Kidney (tissue), 14 donors: ENCODE measurements around the gene CERS3. TPM values are rescaled to one million over a fixed set of nuclear protein-coding genes. Genes with fewer than 3 reads are reported as not detected.

Source experiments
- DNase-seq, 5 donors: peaks; one replicate each; pipeline ENCODE4 v3.0.0-alpha.2; 2013 to 2020
- FAIRE-seq: peaks from 2 replicates; lab custom pipeline; 2012; peaks lifted over from hg19 to GRCh38; lab: Jason Lieb, UNC
- H3K27ac ChIP-seq, 2 donors: one replicate each; pipeline ENCODE4 v1.7.0; 2013; ENCODE audit warnings: low read depth in 2 of 2, low read length in 2 of 2, inconsistent platforms in 1 of 2
- H3K27me3 ChIP-seq: one replicate; pipeline ENCODE4 v1.7.1; 2013; ENCODE audit warnings: low read length, inconsistent platforms; ENCODE audit not compliant: control insufficient read depth, insufficient read depth
- H3K36me3 ChIP-seq, 3 donors: one replicate each; pipeline versions ENCODE4 v1.7.0 to v1.7.1; 2013; ENCODE audit warnings: low read length in 3 of 3, control low read depth in 1 of 3, inconsistent platforms in 1 of 3; ENCODE audit not compliant: insufficient read depth in 3 of 3, control insufficient read depth in 2 of 3
- H3K4me1 ChIP-seq, 3 donors: one replicate each; pipeline versions ENCODE4 v1.7.0 to v1.7.1; 2013; ENCODE audit warnings: low read length in 3 of 3, inconsistent platforms in 1 of 3, low read depth in 1 of 3; ENCODE audit not compliant: control insufficient read depth in 2 of 3, insufficient read depth in 2 of 3
- H3K4me3 ChIP-seq, 3 donors: one replicate each; pipeline versions ENCODE4 v1.7.0 to v1.8.1; 2013; ENCODE audit warnings: low read length in 3 of 3, control low read depth in 1 of 3, inconsistent platforms in 1 of 3
- H3K9ac ChIP-seq, 3 donors: one replicate each; pipeline versions ENCODE4 v1.7.0 to v1.7.1; 2013; ENCODE audit warnings: low read length in 3 of 3, control low read depth in 1 of 3, inconsistent platforms in 1 of 3
- H3K9me3 ChIP-seq, 3 donors: one replicate each; pipeline versions ENCODE4 v1.7.0 to v1.7.1; 2013; ENCODE audit warnings: low read length in 3 of 3, control low read depth in 1 of 3, inconsistent platforms in 1 of 3; ENCODE audit not compliant: control insufficient read depth in 2 of 3, insufficient read depth in 1 of 3
- intact Hi-C: fragments of 100-400 bp; cut with DNase I; formaldehyde crosslinking; loops from one replicate; pipeline ENCODE4 v1.11.1; 2022
- polyA plus RNA-seq: library from polyadenylated mRNA; stranded (reverse); fragments of 350-450 nt; fragmentation: Illumina TruSeq; extraction: RNeasy Lipid Tissue Mini Kit (QIAGEN cat#74804); gene quantifications from one replicate; pipeline ENCODE4 v1.2.3, GENCODE V29; 2014; ENCODE audit warnings: low read depth, low replicate concordance; ENCODE audit not compliant: insufficient read depth
- total RNA-seq: library from RNA; stranded (reverse); fragmentation: NEBNext Ultra II Directional; extraction: Animal tissue kit (Norgen Biotek cat#: 25700); gene quantifications from one replicate; pipeline ENCODE4 v1.2.1, GENCODE V29; 2021
- TF ChIP-seq, protein P1 (sequence below): IDR thresholded peaks from 3 replicates; pipeline ENCODE4 v1.5.1; 2012; ENCODE audit warnings: mild to moderate bottlenecking, moderate library complexity, borderline replicate concordance; ENCODE audit not compliant: insufficient read depth; ENCODE audit errors: extremely low read depth
- donor health status: control.
- donor health status: control.
- donor health status: control.
- donor health status: control.
- donor health status: control.
- donor health status: DM: yes; HTN: yes; CAD: no.
- donor health status: Normal renal cell carcinoma (clear cell type).

CERS3 gene
- total and polyA plus RNA-seq, 2 donors from 2014 or later = 0.31 TPM; not detected in 1

DNA sequence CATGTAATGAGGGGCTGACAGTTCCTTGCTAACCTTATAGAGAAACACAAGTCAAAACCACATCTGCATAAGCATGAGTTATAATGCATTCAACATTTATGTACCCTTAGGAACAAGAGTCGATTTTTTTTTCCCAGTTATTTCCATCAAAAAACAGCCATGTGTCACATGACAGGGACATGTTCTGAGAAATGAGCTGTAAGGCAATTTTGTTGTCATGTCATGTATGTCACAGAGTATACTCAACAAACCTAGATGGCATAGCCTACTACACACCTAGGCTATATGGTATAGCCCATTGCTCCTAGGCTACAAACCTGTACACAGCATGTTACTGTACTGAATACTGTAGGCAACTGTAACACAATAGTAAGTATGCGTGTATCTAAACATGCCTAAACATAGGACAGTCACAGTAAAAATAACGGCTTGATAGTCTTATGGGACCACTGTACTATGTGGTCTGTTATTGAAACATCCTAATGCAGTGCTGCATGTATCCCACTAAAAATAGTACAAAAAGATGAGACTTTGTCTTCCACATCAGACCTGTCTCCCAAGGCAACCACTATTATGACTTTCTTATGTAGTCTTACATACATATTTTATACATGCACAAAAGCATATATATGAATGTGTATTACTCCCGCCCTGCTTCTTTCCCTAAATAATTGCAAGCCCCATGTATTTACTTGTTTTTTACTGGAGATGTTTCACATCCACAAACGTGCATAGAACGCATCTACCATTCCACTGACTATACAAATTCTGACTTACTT, 38.3 kb upstream of the CERS3 start:
- H3K27ac ChIP-seq = no peak overlapping the region
- H3K4me3 ChIP-seq = no peak overlapping the region
- H3K9ac ChIP-seq = no peak overlapping the region
- H3K27me3 ChIP-seq = no peaks in the 10 kb centered on the region
- TF ChIP-seq, protein P1, sequence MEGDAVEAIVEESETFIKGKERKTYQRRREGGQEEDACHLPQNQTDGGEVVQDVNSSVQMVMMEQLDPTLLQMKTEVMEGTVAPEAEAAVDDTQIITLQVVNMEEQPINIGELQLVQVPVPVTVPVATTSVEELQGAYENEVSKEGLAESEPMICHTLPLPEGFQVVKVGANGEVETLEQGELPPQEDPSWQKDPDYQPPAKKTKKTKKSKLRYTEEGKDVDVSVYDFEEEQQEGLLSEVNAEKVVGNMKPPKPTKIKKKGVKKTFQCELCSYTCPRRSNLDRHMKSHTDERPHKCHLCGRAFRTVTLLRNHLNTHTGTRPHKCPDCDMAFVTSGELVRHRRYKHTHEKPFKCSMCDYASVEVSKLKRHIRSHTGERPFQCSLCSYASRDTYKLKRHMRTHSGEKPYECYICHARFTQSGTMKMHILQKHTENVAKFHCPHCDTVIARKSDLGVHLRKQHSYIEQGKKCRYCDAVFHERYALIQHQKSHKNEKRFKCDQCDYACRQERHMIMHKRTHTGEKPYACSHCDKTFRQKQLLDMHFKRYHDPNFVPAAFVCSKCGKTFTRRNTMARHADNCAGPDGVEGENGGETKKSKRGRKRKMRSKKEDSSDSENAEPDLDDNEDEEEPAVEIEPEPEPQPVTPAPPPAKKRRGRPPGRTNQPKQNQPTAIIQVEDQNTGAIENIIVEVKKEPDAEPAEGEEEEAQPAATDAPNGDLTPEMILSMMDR = no peak
- FAIRE-seq (no peak), DNase-seq (no peak)
- no peaks in the 10 kb centered on the region for H3K9me3 ChIP-seq
- intact Hi-C loops = no loop called here
- H3K36me3 ChIP-seq = peaks cover 0 to 11% (median 2%) of the 10 kb centered on the region in 3 donors
- no peaks in the 10 kb centered on the region for H3K4me1 ChIP-seq

DNA sequence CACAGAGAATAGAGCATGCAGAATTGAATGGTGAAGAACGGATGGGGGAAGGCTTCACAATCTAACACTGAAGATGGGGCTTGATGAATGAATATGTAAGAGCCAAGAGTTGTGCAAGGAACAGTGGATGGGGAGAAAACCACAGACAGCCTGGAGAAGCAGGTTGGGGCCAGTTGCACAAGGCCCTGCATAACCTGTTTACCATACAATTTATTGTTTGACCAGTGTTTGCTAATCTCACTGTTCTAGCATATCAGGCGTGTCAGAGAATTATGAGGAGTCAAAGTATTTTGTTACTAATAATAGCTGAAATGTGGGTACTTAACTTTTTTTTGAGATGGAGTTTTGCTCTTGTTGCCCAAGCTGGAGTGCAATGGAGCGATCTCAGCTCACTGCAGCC, 36.8 kb upstream of the CERS3 start:
- Histone ChIP-seq H3K9ac (no peak overlapping the region), H3K27ac (no peak overlapping the region), H3K9me3 (no peaks in the 10 kb centered on the region), H3K4me3 (no peak overlapping the region), H3K27me3 (no peaks in the 10 kb centered on the region), H3K36me3 (peaks cover 0 to 11% (median 2%) of the 10 kb centered on the region in 3 donors), H3K4me1 (no peaks in the 10 kb centered on the region)
- DNase-seq = no peak
- TF ChIP-seq, protein P1 = no peak
- intact Hi-C loops = no loop called here
- FAIRE-seq = no peak

DNA sequence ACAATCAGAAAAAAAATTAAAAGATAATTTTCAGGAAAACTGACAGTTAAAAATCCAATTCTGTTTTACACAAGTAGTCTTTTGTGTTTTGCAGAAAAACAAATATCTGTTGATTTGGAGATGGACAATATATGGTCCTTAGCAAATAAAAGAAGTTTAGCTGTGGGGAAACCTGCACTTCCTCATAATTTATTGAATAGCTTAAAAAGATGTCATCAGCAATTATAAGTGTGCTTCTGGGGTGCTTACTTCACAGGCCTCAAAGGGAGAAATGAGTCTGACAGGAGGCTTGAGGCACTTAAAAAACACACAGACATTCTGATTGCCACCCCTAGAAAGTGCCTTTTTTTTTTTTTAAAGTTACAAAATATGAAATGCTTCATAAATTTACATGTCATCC, 31.6 kb upstream of the CERS3 start:
- Histone ChIP-seq H3K9me3 (no peaks in the 10 kb centered on the region), H3K36me3 (no peaks in the 10 kb centered on the region), H3K9ac (no peak overlapping the region), H3K4me3 (no peak overlapping the region), H3K27me3 (no peaks in the 10 kb centered on the region), H3K27ac (no peak overlapping the region), H3K4me1 (no peaks in the 10 kb centered on the region)
- TF ChIP-seq, protein P1 = no peak
- FAIRE-seq (no peak), DNase-seq (no peak)
- intact Hi-C loops = no loop called here
